B cell (primary cell): Measurements from ENCODE around the gene PLPPR2. TPM values are rescaled to one million over a fixed set of nuclear protein-coding genes. Genes with fewer than 3 reads are reported as not detected.

Experiments
- ATAC-seq: fragments of 200-7000 bp; cut with Tn5 transposase; one replicate; pipeline ENCODE4 v1.10.0; 2021; ENCODE audit warnings: low read depth, mild to moderate bottlenecking, moderate number of reproducible peaks, moderate library complexity
- CTCF ChIA-PET: fragments of 350-600 bp; sonication (Branson Sonifier 250); formaldehyde crosslinking; loops from one replicate; lab custom pipeline; 2021; ENCODE audit warnings: antibody characterized with exemption, inconsistent platforms; lab: Charles Lee
- POLR2A ChIA-PET: fragments of 350-600 bp; sonication (Branson Sonifier 250); formaldehyde crosslinking; loops from one replicate; lab custom pipeline; 2021; ENCODE audit warnings: antibody characterized with exemption; lab: Charles Lee
- DNase-seq: peaks from one replicate; pipeline ENCODE4 v3.0.0; 2013
- H2AFZ ChIP-seq: 2 replicates; pipeline ENCODE4 v1.6.1; 2012; ENCODE audit warnings: mild to moderate bottlenecking, low read depth, low read length; ENCODE audit not compliant: insufficient read depth, poor library complexity, severe bottlenecking
- H3K27ac ChIP-seq, 2 donors: 1 replicate in 1 of 2; 2 replicates in 1 of 2; pipeline ENCODE4 v1.5.1; 2012 to 2013; ENCODE audit warnings: low read length in 2 of 2, mild to moderate bottlenecking in 2 of 2, moderate library complexity in 1 of 2
- H3K27me3 ChIP-seq, 4 experiments: fragments of 200-600 bp in 1 of 4; sonication (generic) in 1 of 4; replicated peaks in 1 of 4; 1 replicate in 2 of 4; 2 replicates in 2 of 4; pipeline versions ENCODE4 v1.6.1 to v1.7.0; 2013 to 2016; ENCODE audit warnings: low read length in 3 of 4, mild to moderate bottlenecking in 2 of 4, mixed read lengths in 1 of 4, moderate library complexity in 1 of 4; ENCODE audit not compliant: insufficient read depth in 4 of 4, control insufficient read depth in 3 of 4; ENCODE audit errors: control extremely low read depth in 1 of 4
- H3K36me3 ChIP-seq, 2 experiments: replicated peaks in 1 of 2; 1 replicate in 1 of 2; 2 replicates in 1 of 2; pipeline versions ENCODE4 v1.6.1 to v1.7.1; 2013; ENCODE audit warnings: low read length in 1 of 2; ENCODE audit not compliant: insufficient read depth in 2 of 2, control insufficient read depth in 1 of 2; ENCODE audit errors: control extremely low read depth in 1 of 2, extremely low read depth in 1 of 2
- H3K4me1 ChIP-seq, 2 donors: fragments of 200-600 bp in 1 of 2; sonication (generic) in 1 of 2; 1 replicate in 1 of 2; 2 replicates in 1 of 2; pipeline versions ENCODE4 v1.5.1 to v1.6.1; 2013 to 2017; ENCODE audit warnings: low read length in 2 of 2; ENCODE audit not compliant: control insufficient read depth in 2 of 2, insufficient read depth in 2 of 2
- H3K4me2 ChIP-seq: replicated peaks from 2 replicates; pipeline ENCODE3; 2012; ENCODE audit warnings: mild to moderate bottlenecking, low read depth, low read length; ENCODE audit not compliant: poor library complexity, severe bottlenecking
- H3K4me3 ChIP-seq, 5 experiments: fragments of 200-600 bp in 1 of 5; sonication (generic) in 1 of 5; 1 replicate in 3 of 5; 2 replicates in 2 of 5; pipeline versions ENCODE4 v1.5.1 to v1.7.0; 2011 to 2016; ENCODE audit warnings: low read length in 4 of 5, mild to moderate bottlenecking in 4 of 5, low read depth in 2 of 5, control low read depth in 1 of 5, moderate library complexity in 1 of 5; ENCODE audit not compliant: insufficient read depth in 1 of 5; ENCODE audit errors: control extremely low read depth in 1 of 5, extremely low read depth in 1 of 5
- H3K79me2 ChIP-seq: fragments of 200-600 bp; sonication (generic); one replicate; pipeline ENCODE4 v1.6.0; 2016; ENCODE audit warnings: low read length; ENCODE audit not compliant: control insufficient read depth, insufficient read depth
- H3K9ac ChIP-seq: fragments of 200-600 bp; sonication (generic); 2 replicates; pipeline ENCODE4 v1.6.1; 2017; ENCODE audit warnings: mild to moderate bottlenecking, low read length, moderate library complexity
- H3K9me3 ChIP-seq, 3 donors: one replicate each; pipeline versions ENCODE4 v1.6.1 to v1.7.1; 2013; ENCODE audit warnings: low read length in 2 of 3; ENCODE audit not compliant: control insufficient read depth in 2 of 3, insufficient read depth in 1 of 3; ENCODE audit errors: control extremely low read depth in 1 of 3
- H4K20me1 ChIP-seq: 2 replicates; pipeline ENCODE4 v1.6.0; 2012; ENCODE audit warnings: mild to moderate bottlenecking, low read length; ENCODE audit not compliant: insufficient read depth, control insufficient read depth, poor library complexity, severe bottlenecking
- H3K27ac Mint-ChIP-seq: one replicate; pipeline ENCODE4 v1.8.0; 2021; ENCODE audit warnings: mixed read lengths
- H3K27me3 Mint-ChIP-seq: one replicate; pipeline ENCODE4 v1.8.0; 2021; ENCODE audit warnings: mixed read lengths
- H3K4me1 Mint-ChIP-seq: one replicate; pipeline ENCODE4 v1.8.0; 2021; ENCODE audit warnings: mixed read lengths
- H3K4me3 Mint-ChIP-seq: one replicate; pipeline ENCODE4 v1.8.0; 2021; ENCODE audit warnings: mixed read lengths
- H3K9me3 Mint-ChIP-seq: one replicate; pipeline ENCODE4 v1.8.0; 2022; ENCODE audit warnings: mixed read lengths; ENCODE audit not compliant: insufficient read depth
- CTCF ChIP-seq: fragments of 200-600 bp; IDR thresholded peaks from one replicate; pipeline ENCODE4 v1.8.0; 2022; ENCODE audit warnings: antibody characterized with exemption, mild to moderate bottlenecking
- EZH2 ChIP-seq: IDR thresholded peaks from 2 replicates; pipeline ENCODE4 v1.6.1; 2012; ENCODE audit warnings: borderline replicate concordance, low read depth, mild to moderate bottlenecking, moderate library complexity, low read length; ENCODE audit not compliant: insufficient read depth, poor library complexity, severe bottlenecking
- WGBS: methylation state at CpG from one replicate; pipeline ENCODE4 v1.1.5; 2013; ENCODE audit warnings: missing lambda C conversion rate; ENCODE audit not compliant: insufficient coverage; 5-methylcytosine and 5-hydroxymethylcytosine counted together
- intact Hi-C: fragments of 100-400 bp; cut with micrococcal nuclease; formaldehyde crosslinking; loops from one replicate; pipeline ENCODE4 v1.10.0; 2022
- polyA plus RNA-seq: library from polyadenylated mRNA; depleted of rRNA; stranded (reverse); fragments of >200 nt; gene quantifications from 2 replicates; pipeline ENCODE4 v1.2.3, GENCODE V29; 2012
- total RNA-seq, 2 donors: library from RNA; stranded (reverse); fragments of 120-200 nt in 1 of 2; gene quantifications; 1 replicate in 1 of 2; 2 replicates in 1 of 2; pipeline versions ENCODE4 v1.2.3 to v1.2.4, GENCODE V29; 2013 to 2022

Gene PLPPR2
- total and polyA plus RNA-seq, 2 donors (not counting 1 experiment from before 2014, with no cell fraction given): 3.8 to 11.1 TPM

DNA sequence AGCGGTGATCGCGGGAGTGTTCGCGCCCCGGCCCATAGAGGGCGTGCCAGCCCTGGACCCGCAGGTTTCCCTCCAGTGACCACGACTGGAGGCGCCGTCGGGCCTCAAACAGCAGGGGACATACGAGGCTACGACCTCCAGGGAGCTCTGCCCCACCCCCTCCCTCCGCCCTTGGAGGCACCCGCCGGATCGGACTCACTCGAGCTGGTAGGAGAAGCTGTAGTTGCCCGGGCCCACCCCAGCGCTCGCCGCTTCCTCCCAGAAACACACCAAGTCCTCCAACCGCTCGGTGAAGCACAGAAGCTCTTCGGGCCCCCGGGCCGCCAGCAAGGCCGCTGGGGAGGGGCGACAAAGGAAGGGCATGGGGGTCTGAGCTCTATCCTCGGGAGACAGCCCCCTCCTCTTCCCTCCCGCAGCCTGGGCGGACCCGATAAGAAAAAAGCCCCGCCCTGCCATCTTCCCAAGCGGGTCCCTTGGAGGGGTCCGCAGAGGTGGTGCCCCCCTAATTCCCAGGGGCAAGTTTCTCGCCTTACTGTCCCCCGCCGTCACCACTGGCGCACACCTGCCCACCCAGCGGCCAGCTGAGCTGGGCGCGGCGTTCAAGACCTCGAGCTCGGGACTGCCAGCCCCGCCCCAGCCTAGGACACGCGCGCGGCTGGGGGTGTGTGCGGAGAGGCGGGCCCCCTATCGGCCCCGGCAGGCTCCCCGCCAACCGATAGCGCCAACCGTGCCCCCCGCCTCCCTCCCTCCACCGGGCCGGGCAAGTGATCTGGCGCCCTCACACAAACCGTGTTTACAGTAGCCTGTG is 27.9 kb downstream of the PLPPR2 start:
- Mint-ChIP-seq H3K4me3 (peak overlapping the region; percentile 86), H3K4me1 (peaks cover 48% of the 10 kb centered on the region), H3K27me3 (no peaks in the 10 kb centered on the region), H3K9me3 (no peaks in the 10 kb centered on the region), H3K27ac (peak overlapping the region; percentile 82)
- H3K9ac ChIP-seq: peak overlapping the region; percentile 63
- H3K36me3 ChIP-seq: no peaks in the 10 kb centered on the region
- ATAC-seq: no peak
- peaks cover 0 to 6% (median 2%) of the 10 kb centered on the region in 4 experiments for H3K27me3 ChIP-seq
- peaks cover 47 to 57% of the 10 kb centered on the region in 2 donors for H3K4me1 ChIP-seq
- H4K20me1 ChIP-seq: no peaks in the 10 kb centered on the region
- DNase-seq: peak; percentile 82
- H3K4me2 ChIP-seq: peak overlapping the region; percentile 89
- CTCF ChIA-PET: interaction anchor here (0.7 to 2.4 kb wide), 15 partner anchors 8 to 146 kb away, joined by 3 to 27 read pairs (median 4); partner anchors contain the start of genes ECSIT, ELAVL3, ODAD3 and PRKCSH
- H3K9me3 ChIP-seq: peaks cover 0 to 15% (median 0%) of the 10 kb centered on the region in 3 donors
- peak overlapping the region in 1 of 2 donors; percentile 46 for H3K27ac ChIP-seq
- H3K79me2 ChIP-seq: no peaks in the 10 kb centered on the region
- TF ChIP-seq CTCF (peak; percentile 74), EZH2 (no peak)
- H3K4me3 ChIP-seq: peak overlapping the region in 4 of 5 experiments; percentile 40 to 60 (median 56)
- intact Hi-C loops: no loop called here
- 1% methylated on average over 56 of the region's 65 CpGs for WGBS
- H2AFZ ChIP-seq: peak overlapping the region; percentile 82
- POLR2A ChIA-PET: interaction anchor here (0.5 to 1.6 kb wide), 6 partner anchors 8 to 279 kb away, joined by 3 to 7 read pairs (median 5); partner anchors contain the start of gene ELAVL3

- peaks cover 47 to 57% of the 10 kb centered on the region in 2 donors for H3K4me1 ChIP-seq
- ATAC-seq: no peak
- peaks cover 48% of the 10 kb centered on the region for H3K4me1 Mint-ChIP-seq
Measured at GRCh38 chr19:11383706-11384048, 28.4 kb downstream of the PLPPR2 start.

More at GRCh38 chr19:11383706-11384048, 28.4 kb downstream of the PLPPR2 start:
- DNase-seq: no peak
- CTCF ChIA-PET: interaction anchor here (0.8 to 2.4 kb wide), 9 partner anchors 9 to 145 kb away, joined by 3 to 27 read pairs (median 5); partner anchors contain the start of genes ECSIT, ELAVL3, RGL3 and SWSAP1
- peak overlapping the region; percentile 63 for H3K9ac ChIP-seq
- Mint-ChIP-seq H3K27ac (no peak overlapping the region), H3K4me3 (peak overlapping the region; percentile 86), H3K9me3 (no peaks in the 10 kb centered on the region), H3K27me3 (no peaks in the 10 kb centered on the region)
- POLR2A ChIA-PET: interaction anchor here (0.5 to 1.6 kb wide), 5 partner anchors 9 to 556 kb away, joined by 3 to 7 read pairs (median 4); partner anchors contain the start of gene ELAVL3
- H3K4me3 ChIP-seq: peak overlapping the region; percentile 15 to 60 (median 54)
- H3K27ac ChIP-seq: peak overlapping the region; percentile 11 to 46
- 0% methylated on average over 9 of the region's 9 CpGs for WGBS
- intact Hi-C loops: no loop called here
- peak overlapping the region; percentile 89 for H3K4me2 ChIP-seq
- no peaks in the 10 kb centered on the region for H4K20me1 ChIP-seq
- no peaks in the 10 kb centered on the region for H3K79me2 ChIP-seq
- peaks cover 0 to 6% (median 2%) of the 10 kb centered on the region in 4 experiments for H3K27me3 ChIP-seq
- TF ChIP-seq EZH2 (no peak), CTCF (no peak)
- peak overlapping the region; percentile 82 for H2AFZ ChIP-seq
- H3K36me3 ChIP-seq: no peaks in the 10 kb centered on the region
- H3K9me3 ChIP-seq: peaks cover 0 to 15% (median 0%) of the 10 kb centered on the region in 3 donors
